Trophoblast cell (in vitro differentiated cells and primary cell): ENCODE measurements around the gene FBXO7.

Source experiments
- DNase-seq, 2 donors: peaks; one replicate each; pipeline ENCODE4 v3.0.0-alpha.2; 2016
- H2AFZ ChIP-seq: 2 replicates; pipeline ENCODE4 v1.6.1; 2013; ENCODE audit warnings: low read length, moderate library complexity, mild to moderate bottlenecking; ENCODE audit not compliant: insufficient read depth, poor library complexity
- H2AK5ac ChIP-seq: 2 replicates; pipeline ENCODE4 v1.6.1; 2013; ENCODE audit warnings: mild to moderate bottlenecking, low read length
- H2BK120ac ChIP-seq: 2 replicates; pipeline ENCODE4 v1.6.1; 2013; ENCODE audit warnings: low read length, mild to moderate bottlenecking, moderate library complexity; ENCODE audit not compliant: insufficient read depth, poor library complexity
- H2BK12ac ChIP-seq: 2 replicates; pipeline ENCODE4 v1.6.1; 2013; ENCODE audit warnings: mild to moderate bottlenecking, low read length, moderate library complexity
- H2BK5ac ChIP-seq: 2 replicates; pipeline ENCODE4 v1.6.1; 2013; ENCODE audit warnings: low read length, low read depth, moderate library complexity, mild to moderate bottlenecking; ENCODE audit not compliant: poor library complexity
- H3K14ac ChIP-seq: 2 replicates; pipeline ENCODE4 v1.6.1; 2013; ENCODE audit warnings: mild to moderate bottlenecking, low read length
- H3K18ac ChIP-seq: 2 replicates; pipeline ENCODE4 v1.6.1; 2013; ENCODE audit warnings: mild to moderate bottlenecking, low read length
- H3K23ac ChIP-seq: 2 replicates; pipeline ENCODE4 v1.6.1; 2013; ENCODE audit warnings: low read length
- H3K27ac ChIP-seq: 2 replicates; pipeline ENCODE4 v1.5.1; 2013; ENCODE audit warnings: low read depth, mild to moderate bottlenecking, inconsistent platforms, low read length, moderate library complexity
- H3K27me3 ChIP-seq: 2 replicates; pipeline ENCODE4 v1.6.1; 2013; ENCODE audit warnings: inconsistent platforms, mild to moderate bottlenecking, low read length, moderate library complexity; ENCODE audit not compliant: insufficient read depth
- H3K36me3 ChIP-seq, 2 experiments: 1 replicate in 1 of 2; 2 replicates in 1 of 2; pipeline ENCODE4 v1.6.1; 2013; ENCODE audit warnings: low read length in 2 of 2, mild to moderate bottlenecking in 2 of 2, moderate library complexity in 1 of 2; ENCODE audit not compliant: insufficient read depth in 2 of 2, control insufficient read depth in 1 of 2
- H3K4ac ChIP-seq: 2 replicates; pipeline ENCODE4 v1.6.1; 2013; ENCODE audit warnings: low read depth, mild to moderate bottlenecking, low read length, moderate library complexity
- H3K4me1 ChIP-seq, 2 experiments: 1 replicate in 1 of 2; 2 replicates in 1 of 2; pipeline ENCODE4 v1.6.1; 2013; ENCODE audit warnings: low read length in 2 of 2, mild to moderate bottlenecking in 2 of 2, moderate library complexity in 1 of 2; ENCODE audit not compliant: insufficient read depth in 2 of 2, control insufficient read depth in 1 of 2
- H3K4me2 ChIP-seq: 2 replicates; pipeline ENCODE4 v1.6.1; 2013; ENCODE audit warnings: inconsistent platforms, mild to moderate bottlenecking, low read length, moderate library complexity
- H3K4me3 ChIP-seq: 2 replicates; pipeline ENCODE4 v1.5.1; 2013; ENCODE audit warnings: mild to moderate bottlenecking, low read depth, low read length, inconsistent platforms
- H3K79me1 ChIP-seq: one replicate; pipeline ENCODE4 v1.6.1; 2013; ENCODE audit warnings: low read length
- H3K79me2 ChIP-seq: 2 replicates; pipeline ENCODE4 v1.6.1; 2013; ENCODE audit warnings: low read length, mild to moderate bottlenecking; ENCODE audit not compliant: control insufficient read depth, insufficient read depth, poor library complexity
- H3K9ac ChIP-seq: 2 replicates; pipeline ENCODE4 v1.6.1; 2013; ENCODE audit warnings: mild to moderate bottlenecking, low read length
- H3K9me3 ChIP-seq: 2 replicates; pipeline ENCODE4 v1.6.1; 2013; ENCODE audit warnings: low read depth, mild to moderate bottlenecking, control low read depth, inconsistent platforms, low read length; ENCODE audit not compliant: insufficient read depth
- H4K12ac ChIP-seq: 2 replicates; pipeline ENCODE4 v1.6.1; 2013; ENCODE audit warnings: low read depth, mild to moderate bottlenecking, low read length, moderate library complexity
- H4K8ac ChIP-seq: 2 replicates; pipeline ENCODE4 v1.6.1; 2013; ENCODE audit warnings: low read depth, mild to moderate bottlenecking, low read length, moderate library complexity
- H4K91ac ChIP-seq: one replicate; pipeline ENCODE4 v1.6.1; 2013; ENCODE audit warnings: low read depth, mild to moderate bottlenecking, low read length, moderate library complexity
- WGBS: extraction: QIAGEN DNeasy Blood & Tissue Kit; methylation state at CpG from one replicate; pipeline ENCODE4 v1.1.7; 2013; ENCODE audit warnings: missing lambda C conversion rate; ENCODE audit not compliant: insufficient read length, insufficient coverage; ENCODE audit errors: extremely low coverage; 5-methylcytosine and 5-hydroxymethylcytosine counted together

FBXO7 gene

GRCh38 chr22:32478994-32479393 is 4.4 kb downstream of the FBXO7 start:
- Histone ChIP-seq H3K4me2 (no peak overlapping the region), H3K79me1 (peaks cover 11% of the 10 kb centered on the region), H3K23ac (no peak overlapping the region), H3K27ac (no peak overlapping the region), H2AFZ (no peak overlapping the region), H2BK120ac (no peak overlapping the region), H3K27me3 (no peaks in the 10 kb centered on the region), H3K79me2 (peaks cover 10% of the 10 kb centered on the region), H3K4me1 (no peaks in the 10 kb centered on the region), H2BK5ac (no peak overlapping the region), H4K8ac (no peak overlapping the region), H3K18ac (no peak overlapping the region), H3K4me3 (no peak overlapping the region), H3K4ac (no peak overlapping the region), H3K14ac (no peak overlapping the region), H3K36me3 (peaks cover 4% of the 10 kb centered on the region in 2 experiments), H2AK5ac (no peak overlapping the region), H4K91ac (no peak overlapping the region), H2BK12ac (no peak overlapping the region), H4K12ac (no peak overlapping the region), H3K9me3 (no peaks in the 10 kb centered on the region), H3K9ac (no peak overlapping the region)
- DNase-seq = peak; percentile 56 to 82
- WGBS = no CpG with 5 or more reads among the region's 3 CpGs

GRCh38 chr22:32480238-32480637 is 5.6 kb downstream of the FBXO7 start:
- no peak overlapping the region for H2BK12ac ChIP-seq
- WGBS = no CpG with 5 or more reads among the region's 1 CpG

GRCh38 chr22:32482708-32483107 is 8.1 kb downstream of the FBXO7 start:
- Histone ChIP-seq H3K9ac (no peak overlapping the region), H2BK120ac (no peak overlapping the region), H2AK5ac (no peak overlapping the region), H4K91ac (no peak overlapping the region), H2AFZ (no peak overlapping the region), H3K27me3 (no peaks in the 10 kb centered on the region), H3K23ac (no peak overlapping the region), H3K4me2 (no peak overlapping the region), H3K9me3 (no peaks in the 10 kb centered on the region), H4K8ac (no peak overlapping the region), H4K12ac (no peak overlapping the region), H3K14ac (no peak overlapping the region), H3K79me1 (no peaks in the 10 kb centered on the region), H3K4ac (peak overlapping the region; percentile 4), H3K4me1 (no peaks in the 10 kb centered on the region), H2BK5ac (no peak overlapping the region), H3K18ac (no peak overlapping the region), H3K36me3 (peaks cover 6 to 11% of the 10 kb centered on the region in 2 experiments), H2BK12ac (no peak overlapping the region), H3K79me2 (no peaks in the 10 kb centered on the region), H3K27ac (no peak overlapping the region), H3K4me3 (no peak overlapping the region)
- no peak for DNase-seq
- WGBS = no CpG with 5 or more reads among the region's 1 CpG

More at GRCh38 chr22:32480238-32480637, 5.6 kb downstream of the FBXO7 start:
- DNase-seq = no peak
- H2AFZ ChIP-seq = no peak overlapping the region
- H4K91ac ChIP-seq = no peak overlapping the region
- H3K4ac ChIP-seq = no peak overlapping the region
- H2AK5ac ChIP-seq = no peak overlapping the region
- H2BK5ac ChIP-seq = no peak overlapping the region
- no peaks in the 10 kb centered on the region for H3K27me3 ChIP-seq
- no peak overlapping the region for H3K14ac ChIP-seq
- H3K23ac ChIP-seq = no peak overlapping the region
- peaks cover under 1% of the 10 kb centered on the region for H3K79me1 ChIP-seq
- H3K18ac ChIP-seq = no peak overlapping the region
- no peak overlapping the region for H4K12ac ChIP-seq
- H3K4me1 ChIP-seq = no peaks in the 10 kb centered on the region
- no peak overlapping the region for H2BK120ac ChIP-seq
- H3K36me3 ChIP-seq = peaks cover 6 to 8% of the 10 kb centered on the region in 2 experiments
- H4K8ac ChIP-seq = no peak overlapping the region
- no peak overlapping the region for H3K4me2 ChIP-seq
- no peak overlapping the region for H3K4me3 ChIP-seq
- H3K79me2 ChIP-seq = peaks cover 3% of the 10 kb centered on the region
- H3K27ac ChIP-seq = no peak overlapping the region
- H3K9ac ChIP-seq = no peak overlapping the region
- no peaks in the 10 kb centered on the region for H3K9me3 ChIP-seq

GRCh38 chr22:32486656-32487390 is 12.2 kb downstream of the FBXO7 start:
- no peak overlapping the region for H3K18ac ChIP-seq
- no peak overlapping the region for H3K27ac ChIP-seq
- H3K4me3 ChIP-seq = no peak overlapping the region
- no peak overlapping the region for H2BK5ac ChIP-seq
- H2AFZ ChIP-seq = no peak overlapping the region
- H3K23ac ChIP-seq = no peak overlapping the region
- H4K12ac ChIP-seq = no peak overlapping the region
- no peak overlapping the region for H4K8ac ChIP-seq
- no peak for DNase-seq
- H3K27me3 ChIP-seq = no peaks in the 10 kb centered on the region
- H3K4ac ChIP-seq = no peak overlapping the region
- no peak overlapping the region for H2AK5ac ChIP-seq
- no peak overlapping the region for H2BK12ac ChIP-seq
- H3K14ac ChIP-seq = no peak overlapping the region
- no peaks in the 10 kb centered on the region for H3K79me1 ChIP-seq
- H2BK120ac ChIP-seq = no peak overlapping the region
- no CpG with 5 or more reads among the region's 3 CpGs for WGBS
- H4K91ac ChIP-seq = no peak overlapping the region
- no peaks in the 10 kb centered on the region for H3K9me3 ChIP-seq
- no peaks in the 10 kb centered on the region for H3K79me2 ChIP-seq
- peaks cover 6 to 16% of the 10 kb centered on the region in 2 experiments for H3K36me3 ChIP-seq
- H3K4me1 ChIP-seq = no peaks in the 10 kb centered on the region
- no peak overlapping the region for H3K9ac ChIP-seq
- H3K4me2 ChIP-seq = no peak overlapping the region
